HEK293 (cell line): ENCODE measurements around the gene PAX4.

ENCODE experiments used
- CTCF ChIA-PET: fragments of 350-600 bp; formaldehyde crosslinking; extraction: SDS; loops from one replicate; lab custom pipeline; 2021; ENCODE audit warnings: antibody characterized with exemption; lab: Yijun Ruan, JAX
- POLR2A ChIA-PET: fragments of 300-600 bp; formaldehyde crosslinking; extraction: SDS; loops from one replicate; lab custom pipeline; 2020; ENCODE audit warnings: antibody characterized with exemption, inconsistent platforms; lab: Yijun Ruan, JAX
- H3K27ac ChIP-seq: fragments of 200-500 bp; sonication (Bioruptor generic); 2 replicates; pipeline ENCODE4 v1.5.1; 2014; ENCODE audit warnings: low read depth, low read length, control low read depth, inconsistent platforms; ENCODE audit errors: extremely low read depth
- H3K36me3 ChIP-seq, 2 experiments: fragments of 200-500 bp in 1 of 2; sonication (Bioruptor generic) in 1 of 2; 1 replicate in 1 of 2; 2 replicates in 1 of 2; pipeline ENCODE4 v1.5.1; 2014 to 2017; ENCODE audit warnings: inconsistent platforms in 2 of 2, low read length in 2 of 2; ENCODE audit not compliant: control insufficient read depth in 2 of 2, insufficient read depth in 1 of 2
- H3K4me1 ChIP-seq: fragments of 200-500 bp; sonication (Bioruptor generic); 2 replicates; pipeline ENCODE4 v1.5.1; 2014; ENCODE audit warnings: mild to moderate bottlenecking, low read length, inconsistent platforms; ENCODE audit not compliant: control insufficient read depth, insufficient read depth
- H3K4me3 ChIP-seq: 2 replicates; pipeline ENCODE4 v1.5.1; 2011; ENCODE audit warnings: low read depth, mild to moderate bottlenecking, control low read depth, low read length, moderate library complexity
- H3K9me3 ChIP-seq: fragments of 200-500 bp; sonication (Bioruptor generic); 2 replicates; pipeline ENCODE4 v1.5.1; 2014; ENCODE audit warnings: low read depth, low read length, inconsistent platforms; ENCODE audit not compliant: control insufficient read depth, insufficient read depth
- EGR2 ChIP-seq: fragments of 450-650 bp; formaldehyde crosslinking; IDR thresholded peaks from 2 replicates; pipeline ENCODE4 v1.5.1; 2016; ENCODE audit warnings: low read depth, missing biosample characterization, missing genetic modification characterization
- SCRT2 ChIP-seq: fragments of 450-650 bp; formaldehyde crosslinking; IDR thresholded peaks from 2 replicates; pipeline ENCODE4 v1.5.1; 2016; ENCODE audit warnings: missing biosample characterization, missing genetic modification characterization
- SP3 ChIP-seq: fragments of 450-650 bp; formaldehyde crosslinking; IDR thresholded peaks from 2 replicates; pipeline ENCODE4 v1.5.1; 2016; ENCODE audit warnings: missing biosample characterization, missing genetic modification characterization
- SP7 ChIP-seq: fragments of 450-650 bp; formaldehyde crosslinking; IDR thresholded peaks from 2 replicates; pipeline ENCODE4 v1.5.1; 2016; ENCODE audit warnings: missing biosample characterization, missing genetic modification characterization
- ZBTB49 ChIP-seq: fragments of 450-650 bp; formaldehyde crosslinking; IDR thresholded peaks from 2 replicates; pipeline ENCODE4 v1.5.1; 2016; ENCODE audit warnings: missing biosample characterization, missing genetic modification characterization, low read depth
- ZNF133 ChIP-seq: fragments of 450-650 bp; formaldehyde crosslinking; IDR thresholded peaks from 2 replicates; pipeline ENCODE4 v1.5.1; 2016; ENCODE audit warnings: missing biosample characterization, missing genetic modification characterization
- ZNF18 ChIP-seq: fragments of 450-650 bp; formaldehyde crosslinking; IDR thresholded peaks from 2 replicates; pipeline ENCODE4 v1.5.1; 2016; ENCODE audit warnings: missing biosample characterization, missing genetic modification characterization
- ZNF26 ChIP-seq: fragments of 450-650 bp; formaldehyde crosslinking; IDR thresholded peaks from 2 replicates; pipeline ENCODE4 v1.5.1; 2016; ENCODE audit warnings: missing biosample characterization, missing genetic modification characterization
- ZNF274 ChIP-seq, 2 experiments: fragments of 200-500 bp in 1 of 2; fragments of 450-650 bp in 1 of 2; sonication (Bioruptor generic) in 1 of 2; formaldehyde crosslinking in 1 of 2; IDR thresholded peaks; 2 replicates each; pipeline versions ENCODE4 v1.5.1 to v1.6.1; 2014 to 2016; ENCODE audit warnings: borderline replicate concordance in 1 of 2, inconsistent platforms in 1 of 2, low read length in 1 of 2, missing biosample characterization in 1 of 2, missing genetic modification characterization in 1 of 2
- ZNF280D ChIP-seq: fragments of 450-650 bp; formaldehyde crosslinking; IDR thresholded peaks from 2 replicates; pipeline ENCODE4 v1.5.1; 2016; ENCODE audit warnings: missing biosample characterization, missing genetic modification characterization
- ZNF350 ChIP-seq: fragments of 450-650 bp; formaldehyde crosslinking; IDR thresholded peaks from 2 replicates; pipeline ENCODE4 v1.5.0; 2017; ENCODE audit warnings: missing biosample characterization, mild to moderate bottlenecking, missing genetic modification characterization
- ZNF366 ChIP-seq: fragments of 450-650 bp; formaldehyde crosslinking; conservative IDR thresholded peaks from 2 replicates; pipeline ENCODE4 v1.5.1; 2016; ENCODE audit warnings: missing biosample characterization, missing genetic modification characterization
- ZNF449 ChIP-seq: fragments of 450-650 bp; formaldehyde crosslinking; IDR thresholded peaks from 2 replicates; pipeline ENCODE4 v1.5.1; 2017; ENCODE audit warnings: missing biosample characterization, mild to moderate bottlenecking, missing genetic modification characterization, moderate library complexity
- ZNF530 ChIP-seq: fragments of 450-650 bp; formaldehyde crosslinking; IDR thresholded peaks from 2 replicates; pipeline ENCODE4 v1.5.1; 2016; ENCODE audit warnings: low read depth, missing biosample characterization, missing genetic modification characterization
- ZNF555 ChIP-seq: fragments of 450-650 bp; formaldehyde crosslinking; conservative IDR thresholded peaks from 2 replicates; pipeline ENCODE4 v1.5.1; 2017; ENCODE audit warnings: missing biosample characterization, mild to moderate bottlenecking, missing genetic modification characterization, inconsistent platforms
- ZNF580 ChIP-seq: fragments of 450-650 bp; formaldehyde crosslinking; IDR thresholded peaks from 2 replicates; pipeline ENCODE4 v1.5.1; 2016; ENCODE audit warnings: missing biosample characterization, missing genetic modification characterization
- ZNF624 ChIP-seq: fragments of 450-650 bp; formaldehyde crosslinking; IDR thresholded peaks from 2 replicates; pipeline ENCODE4 v1.5.1; 2017; ENCODE audit warnings: missing biosample characterization, missing genetic modification characterization
- ZNF677 ChIP-seq: fragments of 450-650 bp; IDR thresholded peaks from 2 replicates; pipeline ENCODE4 v1.5.0; 2018; ENCODE audit warnings: missing biosample characterization, mild to moderate bottlenecking, missing genetic modification characterization, moderate library complexity
- ZNF701 ChIP-seq: fragments of 450-650 bp; formaldehyde crosslinking; IDR thresholded peaks from 2 replicates; pipeline ENCODE4 v1.5.1; 2016; ENCODE audit warnings: missing biosample characterization, missing genetic modification characterization
- ZNF776 ChIP-seq: fragments of 450-650 bp; formaldehyde crosslinking; IDR thresholded peaks from 2 replicates; pipeline ENCODE4 v1.5.0; 2017; ENCODE audit warnings: missing biosample characterization, missing genetic modification characterization, borderline replicate concordance
- ZNF777 ChIP-seq: fragments of 450-650 bp; formaldehyde crosslinking; IDR thresholded peaks from 2 replicates; pipeline ENCODE4 v1.5.1; 2017; ENCODE audit warnings: missing biosample characterization, missing genetic modification characterization, borderline replicate concordance

PAX4 gene

GRCh38 chr7:127618042-127618441 is at the start of gene PAX4:
PAX4 (minus strand) TSS chr7:127618142; CDS start chr7:127615928, 2,214 bp downstream.
- H3K9me3 ChIP-seq: no peaks in the 10 kb centered on the region
- H3K4me3 ChIP-seq: no peak within 1 kb of the TSS
- H3K4me1 ChIP-seq: no peaks in the 10 kb centered on the region
- H3K27ac ChIP-seq: no peak within 1 kb of the TSS
- no peak for TF ChIP-seq ZNF18 (tag by site-specific recombination)
- TF ChIP-seq ZNF133 (tag by site-specific recombination): no peak
- TF ChIP-seq ZNF701: no peak
- ChIA-PET POLR2A (no interaction called here), CTCF (interaction anchor here (0.7 to 3.0 kb wide), 2 partner anchors 11 to 20 kb away, joined by 3 to 17 read pairs; no protein-coding TSS in a partner anchor)
- H3K36me3 ChIP-seq: no peaks in the 10 kb centered on the region

- ChIA-PET POLR2A (no interaction called here), CTCF (interaction anchor here (0.6 kb wide), 1 partner anchor 13 kb away, joined by 4 read pairs; no protein-coding TSS in a partner anchor)
- no peak overlapping the region for H3K4me3 ChIP-seq
- TF ChIP-seq ZNF280D (no peak), ZNF677 (tag by site-specific recombination) (no peak), ZNF580 (no peak), SP3 (tag by site-specific recombination) (no peak), ZNF350 (tag by site-specific recombination) (no peak), ZNF777 (tag by site-specific recombination) (no peak), ZBTB49 (no peak), SP7 (tag by site-specific recombination) (no peak), ZNF449 (tag by site-specific recombination) (no peak), ZNF530 (tag by site-specific recombination) (no peak), ZNF776 (tag by site-specific recombination) (no peak), ZNF26 (no peak), EGR2 (tag by site-specific recombination) (no peak), ZNF366 (tag by site-specific recombination) (no peak), SCRT2 (tag by site-specific recombination) (no peak), ZNF274 (IDR thresholded peaks at IDR 0.05; ENCODE audit: low read length) (no peak), ZNF274 (tag by site-specific recombination; IDR thresholded peaks at IDR 0.05; ENCODE audit: borderline replicate concordance) (no peak), ZNF624 (tag by site-specific recombination) (no peak), ZNF555 (tag by site-specific recombination) (no peak)
These were observed 49.2 kb upstream of the PAX4 start for GRCh38 chr7:127667017-127667670.

More at GRCh38 chr7:127667017-127667670, 49.2 kb upstream of the PAX4 start:
- Histone ChIP-seq H3K4me1 (peaks cover 5% of the 10 kb centered on the region), H3K36me3 (peaks cover 0 to 2% of the 10 kb centered on the region in 2 experiments; a peak in 2 of 3 replicates), H3K9me3 (no peaks in the 10 kb centered on the region), H3K27ac (no peak overlapping the region)
